Occipital lobe (tissue), 2 donors: ENCODE data around the gene CYFIP1. TPM values are rescaled to one million over a fixed set of nuclear protein-coding genes. Genes with fewer than 3 reads are reported as not detected.
A peak's percentile ranks its signal among the peaks of the same experiment; 100 is the strongest.

Source experiments
- DNase-seq: peaks from one replicate; lab custom pipeline; 2025; lab: John Stamatoyannopoulos, UW
- total RNA-seq: library from RNA; depleted of rRNA; stranded (reverse); fragments of >200 nt; gene quantifications from one replicate; pipeline ENCODE4 v1.2.3, GENCODE V29; 2014

Gene CYFIP1
- total RNA-seq, 1 donor from 2014 or later, result 83.3 TPM

GRCh38 chr15:22918596-22919140 lies 61.5 kb downstream of the CYFIP1 start:
- no peak for DNase-seq

DNA sequence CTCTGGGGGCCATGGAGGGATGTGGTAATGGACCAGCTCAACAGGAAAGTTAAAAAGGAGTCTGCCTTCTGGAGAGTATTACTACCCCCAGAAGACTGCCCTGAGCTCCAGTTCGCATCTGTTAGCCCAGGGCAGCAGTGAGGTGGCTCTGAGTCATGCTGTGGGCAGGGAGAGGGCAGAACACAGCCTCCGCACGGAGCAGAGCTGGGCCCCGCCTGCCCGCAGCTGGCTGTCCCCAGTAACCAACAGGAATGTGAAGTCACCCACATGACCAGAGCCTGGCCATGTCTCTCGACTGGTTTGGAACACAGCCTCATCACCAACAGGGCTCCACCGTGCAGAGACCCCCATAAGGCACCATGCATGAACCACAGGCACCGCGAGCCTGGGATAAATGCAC lies 62.1 kb downstream of the CYFIP1 start:
- no peak for DNase-seq

GRCh38 chr15:22917556-22917955 lies 62.6 kb downstream of the CYFIP1 start:
- no peak for DNase-seq

GRCh38 chr15:22916606-22917350 lies 63.4 kb downstream of the CYFIP1 start:
- DNase-seq, result no peak

DNA sequence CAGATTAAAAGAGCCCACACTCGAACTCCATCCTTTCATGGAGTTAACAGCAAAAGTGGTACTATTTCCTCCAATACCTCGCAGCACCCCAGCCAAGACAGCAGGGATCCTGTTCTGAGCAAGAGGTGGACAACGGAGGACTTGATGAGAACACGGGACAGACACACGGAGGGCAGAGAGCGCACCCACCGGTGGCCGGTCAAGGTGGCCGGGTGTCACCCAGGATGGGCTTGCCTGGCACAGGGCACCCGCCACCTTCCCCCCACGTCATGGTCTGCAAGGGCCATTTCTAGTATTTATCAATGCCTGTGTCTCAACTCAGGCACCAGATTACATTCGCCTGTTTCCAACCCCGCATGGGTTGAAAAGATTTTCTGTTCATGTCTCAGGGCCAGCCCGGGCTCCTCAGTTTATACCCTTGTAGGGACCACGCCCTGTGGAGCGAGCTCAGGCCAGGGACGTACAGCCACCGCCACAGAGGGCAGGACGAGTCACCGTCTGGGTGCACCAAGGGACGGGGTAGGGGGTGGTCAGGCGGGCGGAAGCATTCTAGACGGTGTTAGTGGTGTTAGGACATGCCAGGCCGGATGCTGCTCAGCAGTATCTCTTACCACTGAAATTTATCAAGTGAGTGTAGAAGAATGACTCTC lies 64.2 kb downstream of the CYFIP1 start:
- no peak for DNase-seq

DNA sequence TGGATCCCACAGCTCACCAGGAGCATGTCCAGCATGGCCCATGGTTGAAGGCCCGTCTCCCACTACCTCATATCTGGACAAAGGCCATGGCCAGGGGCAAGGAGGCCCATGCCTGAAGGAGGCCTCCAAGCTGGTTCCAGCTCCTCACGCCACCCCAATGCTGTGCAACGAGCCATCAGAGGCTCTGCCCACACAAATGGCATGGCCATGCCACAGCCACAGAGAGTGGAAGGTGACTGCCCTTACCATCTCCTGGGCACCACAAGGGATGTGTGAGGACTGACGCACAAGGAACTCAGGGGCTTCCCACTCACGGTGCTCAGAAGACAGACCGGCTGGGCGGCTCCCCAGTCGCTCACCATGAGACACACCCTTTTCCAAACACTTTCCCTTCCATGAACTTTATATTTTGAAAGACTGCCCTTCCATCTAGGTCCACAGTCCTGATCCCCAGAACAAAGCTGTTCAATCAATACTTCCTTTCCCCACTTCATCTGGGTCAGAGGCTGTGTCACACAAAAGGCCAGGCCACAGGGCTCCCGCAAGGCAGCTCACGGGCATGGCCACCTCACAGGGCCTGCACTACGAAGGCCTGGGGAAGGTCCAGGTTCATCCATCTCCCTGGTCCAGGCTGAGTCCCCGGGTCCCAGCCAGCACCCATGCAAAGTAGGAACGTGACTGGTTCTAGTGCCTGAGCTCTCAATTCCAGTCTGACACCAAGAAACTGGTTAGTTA lies 66.4 kb downstream of the CYFIP1 start:
- DNase-seq, result no peak

DNA sequence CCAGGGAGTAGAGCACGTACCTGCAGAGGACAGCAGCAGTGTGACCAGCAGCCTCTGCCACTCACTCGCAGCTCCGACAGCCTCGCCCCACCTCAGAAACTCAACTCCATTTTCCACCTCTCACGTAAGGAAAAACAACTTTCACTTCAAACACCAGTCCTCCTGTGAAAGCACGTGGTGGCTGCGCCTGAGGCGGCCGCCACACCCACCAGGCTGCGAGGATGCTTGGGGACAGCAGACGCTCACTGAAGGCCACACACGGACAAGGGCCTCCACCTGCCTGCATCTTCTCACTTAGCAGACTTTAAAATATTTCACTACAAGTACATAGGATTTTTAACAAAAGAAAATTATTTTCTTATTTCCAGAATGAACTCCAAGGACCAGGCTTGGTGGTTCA lies 67.9 kb downstream of the CYFIP1 start:
- DNase-seq, result no peak

GRCh38 chr15:22911306-22911705 lies 68.9 kb downstream of the CYFIP1 start:
- no peak for DNase-seq

GRCh38 chr15:22908830-22909229 lies 71.3 kb downstream of the CYFIP1 start:
- no peak for DNase-seq

GRCh38 chr15:22907161-22907950 lies 72.8 kb downstream of the CYFIP1 start:
- DNase-seq, result no peak

- DNase-seq, result peak; percentile 37
Observed at GRCh38 chr15:22904736-22905135, 75.4 kb downstream of the CYFIP1 start.

GRCh38 chr15:22903961-22904534 lies 76.1 kb downstream of the CYFIP1 start:
- DNase-seq, result no peak

DNA sequence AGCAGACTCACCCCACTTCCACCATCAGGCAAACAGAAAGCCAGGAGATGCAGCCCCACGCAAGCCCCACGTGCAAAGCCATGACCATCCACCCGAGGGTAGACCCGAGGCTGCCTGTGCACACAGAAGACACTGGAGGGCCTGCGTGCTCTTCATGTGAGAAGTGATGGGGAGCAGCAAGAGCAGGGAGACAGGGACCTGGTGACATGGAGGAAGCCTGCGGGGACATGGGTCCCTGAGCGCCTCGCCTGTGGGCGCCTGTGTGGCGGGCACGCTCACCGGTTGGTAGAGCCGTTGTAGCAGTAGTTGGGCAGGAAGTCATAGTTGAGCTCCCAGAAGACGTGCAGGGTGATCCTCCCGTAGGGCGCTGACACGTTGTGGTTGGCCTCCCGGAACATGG lies 76.7 kb downstream of the CYFIP1 start:
- no peak for DNase-seq

- DNase-seq, result no peak
Observed at GRCh38 chr15:22902981-22903380, 77.2 kb downstream of the CYFIP1 start.

DNA sequence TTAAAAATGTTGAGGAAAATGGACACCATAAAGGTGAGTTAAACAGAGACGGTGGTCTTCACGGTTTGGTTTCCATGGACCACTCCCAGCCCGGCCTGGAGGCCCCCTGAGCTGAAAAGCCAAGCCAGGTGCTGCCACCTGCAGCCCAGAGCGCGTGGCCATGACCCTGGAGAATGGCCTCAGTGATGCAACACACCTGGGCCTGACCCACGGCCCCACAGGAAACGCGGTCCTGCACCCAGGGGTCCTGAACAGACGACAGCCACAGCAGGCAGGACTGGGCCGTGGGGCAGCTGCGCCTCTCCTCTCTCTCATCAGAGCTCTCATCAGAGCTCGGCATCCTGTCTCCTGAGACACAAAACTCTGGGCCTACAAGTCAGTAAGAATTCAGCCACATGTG lies 77.6 kb downstream of the CYFIP1 start:
- DNase-seq, result no peak

DNA sequence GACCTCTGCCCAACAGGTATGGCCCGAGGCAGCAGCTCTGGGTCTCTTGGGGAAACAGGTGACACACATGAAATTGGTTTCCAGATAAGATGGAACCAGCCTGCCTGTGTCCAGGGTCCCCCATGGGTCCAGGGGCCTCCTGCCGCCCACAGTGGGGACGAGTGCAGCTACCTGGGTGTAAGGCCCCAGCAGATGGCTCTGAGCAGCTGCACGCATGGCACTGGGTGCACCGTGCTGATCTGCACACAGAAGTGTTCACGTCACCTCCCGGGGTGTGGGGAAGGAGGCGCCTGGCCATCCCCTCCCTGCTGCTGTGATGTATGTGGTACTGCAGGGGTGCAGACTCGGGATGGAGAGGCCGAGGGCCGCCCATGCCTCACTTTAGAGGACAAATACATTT lies 78.1 kb downstream of the CYFIP1 start:
- no peak for DNase-seq

DNA sequence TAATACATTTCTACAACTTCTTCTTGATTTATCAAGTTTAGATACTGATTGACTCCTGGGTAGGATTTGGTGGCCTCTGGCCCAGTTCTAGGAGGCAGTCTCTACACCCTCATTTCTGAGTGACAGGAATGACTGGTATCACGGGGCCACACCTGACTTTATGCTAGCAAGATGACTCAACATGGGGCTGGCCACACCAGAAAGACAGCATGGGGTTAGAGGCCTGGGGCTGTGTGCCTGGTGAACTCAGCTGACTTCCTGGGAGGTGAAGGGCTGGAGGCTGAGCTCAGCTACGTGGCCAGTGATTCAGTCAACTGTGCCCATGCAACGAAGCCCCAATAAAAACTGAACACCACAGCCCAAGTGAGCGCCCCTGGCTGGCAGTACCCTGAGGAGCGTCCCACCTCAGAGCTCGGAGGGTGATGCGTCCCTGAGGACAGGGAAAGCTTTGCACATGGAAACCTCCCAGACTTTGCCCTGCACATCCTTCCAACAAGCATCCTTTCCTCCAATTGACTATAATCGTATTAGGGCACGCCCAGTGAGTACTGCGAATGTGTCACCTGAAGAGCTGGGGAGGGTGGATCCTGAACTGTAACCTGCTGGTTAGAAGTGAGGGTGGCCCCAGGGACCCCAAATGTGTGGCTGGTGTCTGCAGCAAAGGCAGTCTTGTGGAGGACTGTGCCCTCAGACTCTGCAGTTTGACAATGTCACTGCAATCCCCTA lies 84.5 kb downstream of the CYFIP1 start:
- DNase-seq, result no peak

- no peak for DNase-seq
Observed at GRCh38 chr15:22893881-22894280, 86.3 kb downstream of the CYFIP1 start.

- no peak for DNase-seq
Observed at GRCh38 chr15:22893081-22893480, 87.1 kb downstream of the CYFIP1 start.

DNA sequence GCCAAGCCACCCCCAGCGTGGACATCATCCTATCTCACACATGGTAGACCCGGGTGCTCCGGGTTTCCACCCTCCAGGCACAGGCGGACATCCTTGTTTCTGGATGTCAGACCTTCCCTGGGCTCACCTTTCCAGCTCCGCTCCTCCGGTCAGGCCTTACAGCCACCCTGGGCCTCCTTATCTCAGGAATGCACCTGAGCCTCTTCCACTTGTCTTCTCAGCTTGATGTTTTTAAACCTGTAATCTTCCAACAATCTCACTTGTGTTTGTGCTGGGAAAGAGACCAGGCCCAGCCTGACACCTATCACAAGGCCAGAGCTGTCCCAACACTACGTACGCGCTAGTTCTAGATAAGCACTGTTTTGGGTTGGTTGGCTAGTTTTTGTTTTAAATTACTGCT lies 87.8 kb downstream of the CYFIP1 start:
- no peak for DNase-seq
